ENCODE data around the gene RBPJ.

The RBPJ gene

GRCh38 chr4:26319467-26319948, 1.3 kb upstream of the RBPJ start:
- Mint-ChIP-seq H3K4me1 (peaks cover 25% of the 10 kb centered on the region), H3K27ac (peak overlapping the region; percentile 84 to 95 (median 88)), H3K36me3 (ENCODE audit: low read depth) (peaks cover 5% of the 10 kb centered on the region), H3K27me3 (ENCODE audit: low read depth) (no peaks in the 10 kb centered on the region), H3K9me3 (peaks cover 18% of the 10 kb centered on the region), H3K4me3 (peak overlapping the region; percentile 94 to 99 (median 95))
- no peak for TF ChIP-seq CTCF (IDR thresholded peaks at IDR 0.05; ENCODE audit: unreplicated experiment in 3 of 3)

GRCh38 chr4:26319949-26320537, 771 bp upstream of the RBPJ start:
- Mint-ChIP-seq H3K27ac (peak overlapping the region; percentile 84 to 95 (median 88)), H3K4me3 (peak overlapping the region; percentile 94 to 99 (median 95)), H3K4me1 (peaks cover 27% of the 10 kb centered on the region), H3K36me3 (ENCODE audit: low read depth) (peaks cover 4% of the 10 kb centered on the region), H3K9me3 (peaks cover 16% of the 10 kb centered on the region), H3K27me3 (ENCODE audit: low read depth) (no peaks in the 10 kb centered on the region)
- TF ChIP-seq CTCF (IDR thresholded peaks at IDR 0.05; ENCODE audit: unreplicated experiment in 3 of 3), result no peak

- no peak for TF ChIP-seq CTCF (IDR thresholded peaks at IDR 0.05; ENCODE audit: unreplicated experiment in 3 of 3)
- Mint-ChIP-seq H3K27me3 (ENCODE audit: low read depth) (no peaks in the 10 kb centered on the region), H3K9me3 (peaks cover 7% of the 10 kb centered on the region), H3K36me3 (ENCODE audit: low read depth) (no peaks in the 10 kb centered on the region), H3K4me3 (peak overlapping the region; percentile 95 to 96 (median 96)), H3K4me1 (peaks cover 35% of the 10 kb centered on the region), H3K27ac (peak overlapping the region; percentile 88 to 96 (median 95))
Observed at GRCh38 chr4:26321373-26322221, 783 bp downstream of the RBPJ start.

- no peaks in the 10 kb centered on the region for H3K36me3 Mint-ChIP-seq (ENCODE audit: low read depth)
- TF ChIP-seq CTCF (IDR thresholded peaks at IDR 0.05; ENCODE audit: unreplicated experiment in 3 of 3), result no peak
- H3K27me3 Mint-ChIP-seq (ENCODE audit: low read depth), result no peaks in the 10 kb centered on the region
- H3K9me3 Mint-ChIP-seq, result peaks cover 2% of the 10 kb centered on the region
- H3K27ac Mint-ChIP-seq, result peak overlapping the region; percentile 88 to 96 (median 95)
- peaks cover 40% of the 10 kb centered on the region for H3K4me1 Mint-ChIP-seq
- peak overlapping the region; percentile 95 to 96 (median 96) for H3K4me3 Mint-ChIP-seq
Observed at GRCh38 chr4:26322346-26322745, 1.5 kb downstream of the RBPJ start.

GRCh38 chr4:26323821-26324220, 3.0 kb downstream of the RBPJ start:
- Mint-ChIP-seq H3K36me3 (ENCODE audit: low read depth) (no peaks in the 10 kb centered on the region), H3K4me1 (peaks cover 44% of the 10 kb centered on the region), H3K27ac (peak overlapping the region; percentile 25 to 88 (median 59)), H3K4me3 (peak overlapping the region; percentile 12 to 96 (median 56)), H3K9me3 (no peaks in the 10 kb centered on the region), H3K27me3 (ENCODE audit: low read depth) (no peaks in the 10 kb centered on the region)
- peak in 1 of 3 experiments; percentile 16 for TF ChIP-seq CTCF (IDR thresholded peaks at IDR 0.05; ENCODE audit: unreplicated experiment in 3 of 3)

Data from nephron (organoid).